ENCODE data around the gene NPB.

Gene NPB

GRCh38 chr17:81860756-81861568 lies 41.1 kb upstream of the NPB start:
- TF ChIP-seq CTCF (IDR thresholded peaks at IDR 0.05; ENCODE audit: low read depth, low read length): no peak
- peak overlapping the region; percentile 84 for H3K4me3 ChIP-seq (ENCODE audit: low read depth, low read length)

GRCh38 chr17:81863123-81863675 lies 38.8 kb upstream of the NPB start:
- no peak for TF ChIP-seq CTCF (IDR thresholded peaks at IDR 0.05; ENCODE audit: low read depth, low read length)
- H3K4me3 ChIP-seq (ENCODE audit: low read depth, low read length): no peak overlapping the region

GRCh38 chr17:81863833-81864768 lies 37.9 kb upstream of the NPB start:
- no peak for TF ChIP-seq CTCF (IDR thresholded peaks at IDR 0.05; ENCODE audit: low read depth, low read length)
- no peak overlapping the region for H3K4me3 ChIP-seq (ENCODE audit: low read depth, low read length)

DNA sequence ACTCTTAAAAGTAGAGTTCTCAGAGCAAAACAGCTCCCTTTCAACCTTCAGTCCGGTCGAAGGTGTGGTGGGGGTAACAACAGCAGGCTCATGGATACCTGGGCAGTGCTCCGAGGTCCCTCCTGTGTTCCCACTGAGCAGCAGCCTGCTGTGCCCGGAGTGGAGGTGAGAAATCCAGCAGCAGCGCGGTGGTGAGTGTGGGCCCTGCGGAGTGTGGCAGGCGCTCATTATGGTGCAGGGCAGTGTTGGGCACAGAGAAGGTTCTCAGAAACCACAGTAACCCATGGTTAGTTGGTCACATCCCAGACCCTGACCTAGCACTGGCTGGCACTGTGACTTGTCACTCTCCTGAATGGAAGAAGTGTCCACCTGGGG lies 36.7 kb upstream of the NPB start:
- no peak for TF ChIP-seq CTCF (IDR thresholded peaks at IDR 0.05; ENCODE audit: low read depth, low read length)
- no peak overlapping the region for H3K4me3 ChIP-seq (ENCODE audit: low read depth, low read length)

- no peak for TF ChIP-seq CTCF (IDR thresholded peaks at IDR 0.05; ENCODE audit: low read depth, low read length)
Measured at GRCh38 chr17:81865733-81866439, 36.2 kb upstream of the NPB start.

GRCh38 chr17:81866440-81867169 lies 35.4 kb upstream of the NPB start:
- H3K4me3 ChIP-seq (ENCODE audit: low read depth, low read length): no peak overlapping the region
- TF ChIP-seq CTCF (IDR thresholded peaks at IDR 0.05; ENCODE audit: low read depth, low read length): no peak

More at GRCh38 chr17:81865733-81866439, 36.2 kb upstream of the NPB start:
- no peak overlapping the region for H3K4me3 ChIP-seq (ENCODE audit: low read depth, low read length)

All from WI38 (cell line).